GM18870 (cell line): ENCODE results near the gene SUSD4.
"Not testable (repeated sequence)": the region's sequence is repeated elsewhere in the genome, so short reads cannot be mapped to it uniquely, and the experiment has no call there.

Experiments used
- ATAC-seq: cut with Tn5 transposase; IDR thresholded peaks from one replicate; pipeline ENCODE4 v1.9.1; 2021; ENCODE audit warnings: moderate library complexity; ENCODE audit not compliant: unreplicated experiment

Gene SUSD4

DNA sequence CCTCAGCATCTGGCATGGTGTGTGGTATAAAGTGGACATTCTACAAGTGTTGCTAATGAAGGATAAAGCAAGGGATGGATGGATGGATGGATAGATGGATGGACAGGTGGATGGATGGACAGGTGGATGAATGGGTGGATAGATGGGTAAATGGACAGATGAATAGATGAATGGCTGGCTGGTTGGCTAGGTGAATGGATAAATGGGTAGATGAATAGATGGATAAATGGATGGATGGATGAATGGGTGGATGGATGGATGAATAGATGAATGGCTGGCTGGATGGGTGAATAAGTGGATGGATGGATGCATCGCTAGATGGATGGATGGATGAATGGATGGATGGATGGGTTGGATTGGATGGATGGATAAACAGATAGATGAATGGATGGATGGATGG is 66.2 kb downstream of the SUSD4 start:
- no peak for ATAC-seq

DNA sequence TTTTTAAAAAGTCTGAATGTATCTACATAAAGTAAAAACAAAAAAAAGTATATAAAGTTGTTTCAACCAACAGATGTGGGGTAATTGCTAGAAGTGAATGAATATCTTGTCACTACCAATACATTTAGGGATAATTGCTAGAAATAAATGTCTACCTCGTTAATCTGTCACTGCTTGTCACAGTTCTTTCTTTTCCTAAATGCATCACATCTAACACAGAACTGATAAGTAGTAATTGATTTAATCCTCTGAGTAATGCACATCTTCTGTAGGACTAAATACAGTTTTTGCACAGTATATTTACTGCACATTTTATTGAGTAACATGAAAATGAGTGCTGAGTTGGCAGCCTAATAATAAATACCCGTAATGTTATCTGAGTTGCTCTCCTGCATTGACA is 72.2 kb downstream of the SUSD4 start:
- no peak for ATAC-seq

GRCh38 chr1:223290397-223290796 is 73.6 kb downstream of the SUSD4 start:
- ATAC-seq = no peak

- ATAC-seq = no peak
These were observed 74.4 kb downstream of the SUSD4 start for GRCh38 chr1:223289621-223290020.

DNA sequence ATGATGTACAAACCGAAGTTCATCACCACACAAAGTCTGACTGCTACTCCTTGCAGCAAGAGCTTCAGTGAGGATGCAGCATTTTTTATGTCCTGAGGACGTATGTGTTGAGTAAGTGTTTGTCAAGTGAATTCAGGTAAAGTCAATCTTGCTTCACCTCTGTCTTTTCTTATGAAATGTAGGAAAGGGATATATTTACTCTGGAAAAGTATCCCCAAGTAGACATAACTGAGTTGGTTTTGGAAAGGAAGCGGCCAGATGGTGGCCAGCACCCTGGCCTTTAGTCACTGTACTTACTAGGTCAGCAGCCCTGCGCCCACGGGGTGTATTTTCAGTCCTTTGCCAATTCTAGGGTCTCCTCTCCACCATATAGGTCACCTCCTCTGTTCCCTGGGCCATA is 75.2 kb downstream of the SUSD4 start:
- ATAC-seq = no peak

- no peak for ATAC-seq
These were observed 78.5 kb downstream of the SUSD4 start for GRCh38 chr1:223285452-223285851.

DNA sequence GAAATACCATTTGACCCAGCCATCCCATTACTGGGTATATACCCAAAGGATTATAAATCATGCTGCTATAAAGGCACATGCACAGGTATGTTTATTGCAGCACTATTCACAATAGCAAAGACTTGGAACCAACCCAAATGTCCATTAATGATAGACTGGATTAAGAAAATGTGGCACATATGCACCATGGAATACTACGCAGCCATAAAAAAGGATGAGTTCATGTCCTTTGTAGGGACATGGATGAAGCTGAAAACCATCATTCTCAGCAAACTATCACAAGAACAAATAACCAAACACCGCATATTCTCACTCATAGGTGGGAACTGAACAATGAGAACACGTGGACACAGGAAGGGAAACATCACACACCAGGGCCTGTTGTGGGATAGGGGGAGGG is 80.3 kb downstream of the SUSD4 start:
- not testable (repeated sequence) for ATAC-seq

DNA sequence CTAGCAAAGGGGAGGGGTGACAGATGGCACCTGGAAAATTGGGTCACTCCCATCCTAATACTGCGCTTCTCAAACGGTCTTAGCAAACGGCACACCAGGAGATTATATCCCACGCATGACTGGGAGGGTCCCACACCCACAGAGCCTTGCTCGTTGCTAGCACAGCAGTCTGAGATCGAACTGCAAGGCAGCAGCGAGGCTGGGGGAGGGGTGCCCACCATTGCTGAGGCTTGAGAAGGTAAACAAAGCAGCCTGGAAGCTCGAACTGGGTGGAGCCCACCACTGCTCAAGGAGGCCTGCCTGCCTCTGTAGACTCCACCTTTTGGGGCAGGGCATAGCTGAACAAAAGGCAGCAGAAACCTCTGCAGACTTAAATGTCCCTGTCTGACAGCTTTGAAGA is 85.7 kb downstream of the SUSD4 start:
- ATAC-seq = not testable (repeated sequence)

GRCh38 chr1:223276029-223276428 is 87.9 kb downstream of the SUSD4 start:
- ATAC-seq = no peak

DNA sequence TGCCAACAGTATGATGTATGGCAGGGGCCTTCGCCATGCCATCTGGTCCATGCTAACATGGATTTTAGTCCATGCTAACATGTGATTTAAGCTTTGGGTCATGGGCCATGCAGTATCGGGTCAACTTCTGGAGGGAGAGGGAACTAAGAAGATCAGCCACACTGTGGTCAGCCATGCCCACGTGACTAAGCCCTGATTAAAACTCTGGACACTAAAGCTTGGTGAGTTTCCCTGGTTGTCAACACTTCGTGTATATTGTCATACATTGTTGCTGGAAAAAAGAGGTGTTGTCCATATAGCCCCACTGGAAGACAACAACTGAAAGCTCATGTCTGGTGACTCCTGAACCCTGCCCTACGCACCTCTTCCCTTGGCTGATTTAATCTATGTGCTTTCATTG is 90.5 kb downstream of the SUSD4 start:
- no peak for ATAC-seq

DNA sequence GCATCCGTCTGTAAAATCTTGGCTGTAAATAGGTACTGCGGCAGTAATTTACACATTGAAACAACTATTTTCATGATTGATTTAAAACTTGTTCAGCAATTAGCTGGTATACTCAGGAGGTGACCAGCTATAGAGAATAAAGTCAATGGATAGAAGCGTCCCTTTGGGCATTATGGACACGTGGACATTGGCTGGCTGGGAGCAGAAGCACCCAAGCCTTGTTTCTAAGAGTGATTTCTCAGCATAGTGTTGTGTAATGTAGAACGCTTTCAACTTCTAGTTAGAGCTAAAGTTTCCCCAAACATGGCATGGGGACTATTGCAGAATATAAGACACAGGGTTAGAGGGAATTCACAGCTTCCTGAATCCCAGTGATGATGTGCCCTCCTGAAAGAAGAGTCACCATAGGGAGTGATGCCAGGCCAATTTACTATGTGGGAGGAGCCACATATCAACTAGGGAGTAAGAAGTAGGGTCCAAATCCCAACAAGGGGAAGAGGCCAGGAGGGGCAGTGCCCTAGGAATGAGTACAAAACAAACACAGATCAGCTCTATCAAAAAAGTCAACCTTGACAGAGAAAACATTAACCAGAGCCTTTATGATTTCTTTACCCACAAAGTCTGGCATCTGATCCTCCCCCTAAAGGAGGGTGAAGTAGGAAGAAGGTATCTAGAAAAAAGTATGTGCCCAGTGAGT is 92.7 kb downstream of the SUSD4 start:
- no peak for ATAC-seq

GRCh38 chr1:223270155-223270554 is 93.8 kb downstream of the SUSD4 start:
- ATAC-seq = no peak

DNA sequence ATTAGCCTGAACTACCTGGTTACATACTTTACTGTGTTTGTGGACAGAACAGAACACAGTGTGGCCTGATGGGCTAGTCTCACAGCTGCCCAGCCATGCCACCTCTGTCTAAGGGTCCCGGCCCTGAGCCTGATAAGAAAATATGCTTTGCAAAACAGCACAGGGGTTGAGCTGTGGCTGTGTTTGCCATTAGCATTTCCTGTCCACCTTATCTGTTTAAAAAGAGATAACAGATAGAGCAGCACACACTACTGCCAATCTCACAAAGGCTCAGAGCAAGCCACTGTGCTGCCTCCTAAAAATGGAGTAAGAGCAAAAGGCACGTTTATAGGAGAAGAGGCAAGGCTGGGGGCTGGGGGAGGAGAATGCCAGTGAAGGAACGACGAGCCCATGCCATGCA is 95.0 kb downstream of the SUSD4 start:
- ATAC-seq = no peak

- ATAC-seq = no peak
These were observed 97.3 kb downstream of the SUSD4 start for GRCh38 chr1:223266632-223267172.

GRCh38 chr1:223264983-223265908 is 98.7 kb downstream of the SUSD4 start:
- no peak for ATAC-seq

GRCh38 chr1:223264529-223264928 is 99.4 kb downstream of the SUSD4 start:
- no peak for ATAC-seq

- ATAC-seq = no peak
These were observed 102.1 kb downstream of the SUSD4 start for GRCh38 chr1:223261914-223262313.

DNA sequence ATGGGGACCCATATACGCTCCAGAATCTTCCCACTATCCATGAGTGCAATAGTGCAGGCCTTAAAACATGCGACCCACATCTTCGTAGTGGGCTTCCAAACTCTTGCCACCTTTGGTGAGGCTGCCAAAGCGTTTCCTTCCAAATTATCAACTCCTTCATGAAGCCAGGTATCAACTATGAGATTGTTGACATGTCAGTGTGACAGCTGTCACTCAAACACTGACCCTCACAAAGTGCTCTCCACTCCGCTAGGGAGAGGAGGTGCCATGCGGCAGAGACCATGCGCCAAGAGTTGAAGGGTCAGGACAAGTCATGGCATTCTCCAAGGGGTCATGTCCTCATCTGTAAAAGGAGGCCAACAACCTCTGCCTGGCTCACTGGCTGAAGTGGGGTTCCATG is 103.3 kb downstream of the SUSD4 start:
- no peak for ATAC-seq

DNA sequence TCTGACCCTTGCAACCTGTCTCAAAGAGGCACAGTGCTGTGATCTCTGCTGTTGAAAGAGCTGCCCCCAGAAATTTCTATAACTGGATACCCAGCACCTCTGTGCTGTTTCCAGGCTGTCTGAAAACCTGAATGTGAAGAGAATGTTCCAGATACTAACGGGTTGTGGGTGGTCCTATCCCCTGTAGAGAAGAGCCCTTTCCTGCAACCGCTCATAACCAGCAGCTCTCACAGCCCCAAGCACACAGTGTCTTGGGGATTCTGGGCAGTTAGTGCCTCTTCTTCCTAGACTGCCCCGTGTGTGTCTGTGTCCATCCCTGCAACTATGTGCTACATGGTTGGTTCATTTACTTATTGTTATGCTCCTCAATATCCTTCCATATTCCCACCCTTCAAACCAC is 104.5 kb downstream of the SUSD4 start:
- ATAC-seq = no peak

DNA sequence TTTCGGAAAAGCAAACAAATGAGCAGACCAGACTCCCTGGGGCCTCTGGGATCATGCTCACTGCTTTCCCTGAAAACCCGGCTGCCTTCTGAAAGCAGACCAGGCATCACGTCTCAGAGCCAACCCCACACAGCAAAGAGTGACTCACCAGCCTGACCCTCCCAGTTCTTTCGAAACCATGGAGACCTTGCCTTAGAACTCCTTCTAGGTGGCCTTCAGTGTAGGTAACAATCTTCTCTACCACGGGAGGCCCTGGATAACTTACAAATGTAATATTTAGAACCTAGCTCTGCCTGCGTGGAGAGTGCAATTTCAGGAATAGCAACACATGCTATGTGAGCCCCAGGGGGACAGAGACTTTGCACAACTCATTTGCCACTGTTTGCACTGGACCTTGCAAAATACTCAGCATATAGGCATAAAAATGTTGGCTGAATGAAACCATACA is 105.2 kb downstream of the SUSD4 start:
- no peak for ATAC-seq

- no peak for ATAC-seq
These were observed 106.0 kb downstream of the SUSD4 start for GRCh38 chr1:223257856-223258550.
